ENCODE measurements around the gene SIRPB1.
"Not testable (repeated sequence)": the region's sequence is repeated elsewhere in the genome, so short reads cannot be mapped to it uniquely, and the experiment has no call there.

DNA sequence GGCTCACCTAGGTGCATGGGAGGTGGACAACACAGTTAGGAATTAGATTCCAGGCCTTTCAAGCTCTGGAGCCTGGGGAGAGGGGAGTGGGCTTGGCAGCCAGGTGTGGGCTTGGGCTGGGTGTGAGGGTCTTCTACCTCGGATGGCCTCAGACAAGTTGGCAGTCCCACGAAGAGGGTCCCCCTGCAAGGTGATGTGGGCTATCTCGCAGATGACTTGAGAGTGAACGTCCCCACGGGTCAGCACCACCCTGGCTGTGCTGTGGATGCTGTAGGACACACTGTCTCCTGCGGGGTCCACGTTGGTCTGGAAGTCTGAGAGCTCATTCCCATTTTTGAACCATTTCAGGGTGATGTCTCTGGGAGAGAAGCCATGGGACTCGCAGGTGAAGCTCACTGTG, 48.2 kb downstream of the SIRPB1 start:
- TF ChIP-seq CTCF, EP300 (IDR thresholded peaks at IDR 0.05): not testable (repeated sequence)

All from esophagus muscularis mucosa (tissue), 3 donors.